GM04504 (cell line): ENCODE data around the gene NRXN3.
A peak's percentile ranks its signal among the peaks of the same experiment; 100 is the strongest.
"Not testable (repeated sequence)": the region's sequence is repeated elsewhere in the genome, so short reads cannot be mapped to it uniquely, and the experiment has no call there.

Experiments
- DNase-seq: peaks from one replicate; pipeline ENCODE4 v3.0.0-alpha.2; 2012; ENCODE audit warnings: low read depth

NRXN3 gene

DNA sequence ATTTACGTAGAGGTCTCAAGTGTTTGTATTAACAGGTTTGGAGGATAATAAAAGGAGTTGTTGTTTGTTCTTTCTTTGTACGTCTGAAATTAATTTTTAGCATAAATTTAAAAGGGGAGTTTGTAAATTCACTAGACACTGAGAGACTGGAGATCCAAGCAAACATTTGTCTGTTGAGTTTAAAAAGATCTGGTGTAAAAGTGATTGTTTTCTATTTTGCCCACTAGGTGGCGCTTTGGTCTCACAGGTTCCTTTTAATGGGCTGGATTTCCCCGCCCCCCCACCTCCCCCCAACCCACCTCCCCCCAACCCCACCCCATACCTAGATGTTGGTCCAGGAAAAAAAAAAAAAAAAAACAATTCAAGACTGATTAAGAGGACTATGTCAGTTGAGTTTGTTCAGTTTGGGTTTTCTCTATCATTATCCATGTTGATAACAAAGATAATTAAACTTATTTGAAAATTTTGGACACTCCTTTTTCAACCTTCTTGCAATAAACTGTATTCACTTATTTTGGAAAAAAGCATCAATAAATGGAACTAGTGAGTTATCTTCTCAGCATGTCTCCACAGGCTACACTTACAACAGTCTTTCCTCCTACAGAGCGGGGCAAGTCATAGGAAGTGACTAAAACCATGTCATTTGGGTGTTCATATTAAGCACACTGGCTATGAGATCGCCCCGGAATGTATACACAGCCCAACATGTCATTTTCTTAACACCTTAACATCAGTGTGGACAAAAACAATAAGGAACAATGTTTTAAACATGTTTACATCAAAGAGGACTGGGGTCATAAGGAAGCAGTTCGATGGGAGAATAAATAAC is 841.1 kb downstream of the NRXN3 start:
- peak; percentile 38 for DNase-seq

DNA sequence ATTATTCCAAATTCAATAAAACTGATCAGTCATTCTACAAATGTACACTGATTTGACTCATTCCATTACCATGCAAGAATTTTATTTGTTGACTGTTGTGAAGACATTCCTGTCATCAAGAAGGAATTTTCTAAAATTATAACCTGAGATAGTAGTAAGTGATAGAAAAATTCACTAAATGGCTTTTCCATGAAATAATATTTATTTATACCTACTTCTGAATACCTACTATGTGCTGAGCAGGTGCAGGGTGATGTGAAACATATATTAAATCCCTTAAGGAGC is 841.7 kb downstream of the NRXN3 start:
- no peak for DNase-seq

DNA sequence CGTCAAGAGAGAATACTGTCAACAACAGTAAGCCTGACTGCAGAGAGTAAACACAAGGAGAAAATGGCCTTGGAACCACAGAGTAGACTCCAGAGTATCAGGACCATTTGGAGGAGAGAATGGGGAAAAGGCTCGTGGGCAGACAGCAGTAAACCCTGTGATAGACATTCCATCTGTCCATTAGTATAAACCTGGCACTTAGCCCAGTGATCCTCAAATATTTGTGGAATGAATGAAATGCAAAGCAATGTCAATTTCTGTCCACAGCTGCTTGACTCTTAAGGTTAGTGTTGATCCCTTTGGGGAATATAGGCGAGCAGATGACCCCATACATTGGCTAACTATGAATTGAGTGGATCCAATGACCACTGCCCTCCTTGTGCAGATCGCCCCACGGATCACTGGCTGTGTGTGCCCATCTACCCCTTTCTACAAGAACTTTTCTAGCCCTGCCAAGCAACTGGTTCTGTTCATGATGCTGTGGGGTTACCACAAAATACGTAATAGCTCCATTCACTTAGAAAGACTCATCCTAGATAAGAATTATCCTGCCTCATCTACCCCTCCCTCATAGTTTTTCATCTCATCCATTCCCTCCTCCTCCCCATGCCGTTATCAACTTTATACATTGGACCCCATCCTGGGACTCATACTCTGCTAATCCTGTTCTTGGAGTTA is 846.8 kb downstream of the NRXN3 start:
- DNase-seq = peak; percentile 51

DNA sequence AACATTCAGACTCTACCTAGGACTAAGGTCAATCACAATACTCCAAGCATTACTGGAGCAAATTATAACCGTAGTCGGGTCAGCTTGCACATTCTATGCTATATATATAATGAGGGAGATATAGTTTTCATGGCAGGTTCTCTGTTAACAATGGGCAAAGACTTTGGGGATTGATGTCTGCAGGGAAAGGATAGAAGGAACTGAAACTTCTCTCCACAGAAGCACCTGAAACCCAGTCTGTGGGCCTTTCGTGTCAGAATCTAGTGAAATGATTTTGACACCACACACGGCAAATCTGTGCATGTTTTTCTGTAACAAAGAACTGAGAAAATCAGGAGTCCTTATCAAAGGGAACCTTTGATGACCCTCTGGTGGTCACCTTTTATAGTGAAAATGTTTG is 847.4 kb downstream of the NRXN3 start:
- DNase-seq = no peak

DNA sequence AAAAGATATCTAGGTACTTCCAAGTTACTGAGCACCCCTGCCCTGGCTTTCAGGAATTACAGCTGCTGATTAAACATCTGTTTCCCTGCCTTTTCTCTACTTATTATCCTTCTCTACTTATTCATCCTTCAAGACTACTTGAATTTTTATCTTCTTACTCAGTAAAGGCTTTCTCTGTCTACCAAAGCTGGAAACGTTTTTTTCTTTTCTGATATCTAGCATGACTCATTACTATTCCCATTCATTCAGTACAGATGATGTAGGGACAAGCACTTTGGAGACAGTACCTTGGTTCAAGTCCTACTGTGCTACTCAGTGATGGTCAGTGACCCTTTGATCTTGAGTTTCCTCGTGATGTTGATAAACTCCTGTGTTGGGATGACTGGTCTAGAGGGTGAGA is 848.7 kb downstream of the NRXN3 start:
- peak; percentile 7 for DNase-seq

DNA sequence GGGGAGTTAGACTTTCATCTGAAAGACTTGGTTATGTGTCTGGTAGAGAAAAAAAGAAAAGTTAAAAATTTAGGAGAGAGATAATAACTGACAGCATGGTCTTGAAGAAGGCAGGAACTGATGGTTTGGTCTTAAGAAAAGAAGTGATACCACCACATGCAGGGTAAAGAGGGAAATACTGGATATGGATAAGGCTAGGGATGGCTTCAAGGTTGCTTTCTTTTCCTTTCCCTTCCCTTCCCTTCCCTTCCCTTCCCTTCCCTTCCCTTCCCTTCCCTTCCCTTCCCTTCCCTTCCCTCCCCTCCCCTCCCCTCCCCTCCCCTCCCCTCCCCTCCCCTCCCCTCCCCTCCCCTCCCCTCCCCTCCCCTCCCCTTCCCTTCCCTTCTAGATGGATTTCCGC is 849.7 kb downstream of the NRXN3 start:
- DNase-seq = not testable (repeated sequence)

DNA sequence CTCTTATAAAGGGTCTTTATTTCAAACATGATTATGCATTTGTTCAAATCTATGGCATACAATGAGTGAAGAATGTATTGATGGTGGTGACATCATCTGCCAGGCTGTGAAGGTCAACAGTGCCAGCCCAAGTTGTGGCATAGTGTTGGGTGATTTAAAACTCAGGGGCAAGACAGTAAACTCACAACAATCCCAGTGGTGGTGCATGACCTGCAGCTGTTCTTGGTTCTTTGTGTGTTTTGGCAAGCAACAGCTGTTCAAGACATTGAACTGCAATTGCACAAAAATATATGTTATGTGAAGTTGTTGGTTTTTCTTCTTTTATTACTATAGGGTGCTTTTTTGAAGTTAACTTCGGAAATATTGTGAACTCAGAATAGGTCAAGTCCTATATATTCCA is 851.6 kb downstream of the NRXN3 start:
- no peak for DNase-seq

DNA sequence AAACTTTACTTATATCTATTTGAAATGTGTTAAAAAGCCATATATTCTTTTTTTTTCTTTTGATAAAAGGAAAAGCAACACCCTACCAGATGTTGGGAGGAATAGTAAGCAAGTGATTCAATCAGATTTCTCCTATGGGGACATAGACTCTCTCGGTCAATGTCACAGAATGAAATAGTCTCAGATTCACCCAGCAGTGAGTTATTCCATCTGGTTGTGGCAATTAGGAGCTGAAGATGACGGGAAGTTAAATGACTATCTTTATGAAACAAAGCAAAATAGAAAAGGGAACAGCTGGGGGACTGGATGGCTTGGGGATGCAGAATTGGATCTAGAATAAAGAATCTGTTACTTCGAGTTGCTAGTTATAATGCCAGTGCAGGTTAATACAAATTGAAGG is 857.0 kb downstream of the NRXN3 start:
- DNase-seq = no peak

DNA sequence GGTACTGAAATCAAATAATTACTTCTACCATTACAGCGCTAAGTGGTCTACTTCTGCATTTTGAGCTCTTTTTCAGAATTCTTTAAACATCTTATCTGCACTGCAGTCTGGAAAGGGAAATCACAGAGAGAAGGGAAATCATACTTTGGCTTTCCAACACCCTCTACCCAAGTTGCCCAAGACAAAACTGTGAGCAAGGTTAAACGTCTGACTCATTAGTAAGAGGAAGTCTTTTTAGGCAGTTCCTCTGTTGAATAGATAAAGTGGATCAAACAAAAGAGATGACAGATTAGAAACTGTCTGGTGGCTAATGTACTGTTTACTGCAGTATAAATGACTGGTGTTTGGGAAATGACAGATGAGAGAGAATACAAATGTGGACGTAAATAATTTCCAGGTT is 858.1 kb downstream of the NRXN3 start:
- no peak for DNase-seq

DNA sequence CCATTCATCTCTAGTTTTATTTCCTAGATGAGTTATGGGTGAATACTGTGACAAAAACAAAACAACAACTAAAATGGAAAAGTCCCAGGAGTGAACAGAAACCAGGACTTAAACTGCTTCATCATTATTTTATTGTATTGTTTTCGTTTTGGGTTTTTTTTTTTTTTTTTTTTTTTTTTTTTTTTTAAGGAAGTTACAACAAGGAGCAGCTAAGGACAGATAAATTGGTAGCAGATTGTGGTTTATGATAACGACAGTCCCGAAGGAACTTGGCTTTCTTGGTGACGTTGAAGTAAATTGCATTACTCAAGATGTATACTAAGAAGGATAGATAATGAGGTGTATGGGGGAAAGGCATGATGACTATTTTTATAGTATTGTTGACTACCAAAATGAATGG is 866.3 kb downstream of the NRXN3 start:
- no peak for DNase-seq

DNA sequence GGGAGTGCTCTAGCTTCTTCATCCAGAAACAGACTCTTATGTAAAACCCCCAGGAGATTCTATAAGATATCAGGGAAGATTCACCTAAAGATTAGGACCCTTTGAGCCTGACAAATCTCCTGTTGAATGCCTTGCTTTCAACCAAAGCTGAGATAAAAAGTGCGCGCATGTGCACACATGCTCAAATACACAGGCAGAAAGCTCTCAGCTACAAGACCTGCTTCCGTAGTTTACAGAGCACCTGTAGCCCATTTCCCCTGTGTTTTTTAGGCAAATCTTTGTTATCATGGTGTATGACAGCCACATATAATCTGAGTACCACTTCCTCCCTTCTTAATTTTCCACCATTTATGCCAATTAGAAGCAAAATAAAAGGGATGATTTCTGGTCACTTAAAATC is 866.9 kb downstream of the NRXN3 start:
- no peak for DNase-seq

DNA sequence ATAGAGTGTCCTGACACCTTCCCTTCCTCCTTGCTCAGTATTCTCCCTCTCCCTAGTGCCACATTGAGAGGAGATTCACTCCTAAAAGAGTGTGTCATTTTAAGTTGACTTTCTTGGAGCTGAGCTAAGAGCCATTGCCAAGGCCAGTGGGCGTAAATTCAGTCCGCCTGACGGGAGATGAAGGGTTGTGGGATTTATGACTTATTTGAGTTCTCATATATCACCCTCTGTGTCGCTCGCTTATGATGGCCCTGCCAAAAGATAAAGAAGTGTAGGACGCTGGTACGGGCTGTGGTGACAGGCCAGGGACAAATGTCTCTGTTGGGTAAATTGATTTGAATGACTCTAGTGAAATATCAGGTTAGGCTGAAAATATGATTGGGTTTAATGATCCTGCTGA is 867.4 kb downstream of the NRXN3 start:
- no peak for DNase-seq

DNA sequence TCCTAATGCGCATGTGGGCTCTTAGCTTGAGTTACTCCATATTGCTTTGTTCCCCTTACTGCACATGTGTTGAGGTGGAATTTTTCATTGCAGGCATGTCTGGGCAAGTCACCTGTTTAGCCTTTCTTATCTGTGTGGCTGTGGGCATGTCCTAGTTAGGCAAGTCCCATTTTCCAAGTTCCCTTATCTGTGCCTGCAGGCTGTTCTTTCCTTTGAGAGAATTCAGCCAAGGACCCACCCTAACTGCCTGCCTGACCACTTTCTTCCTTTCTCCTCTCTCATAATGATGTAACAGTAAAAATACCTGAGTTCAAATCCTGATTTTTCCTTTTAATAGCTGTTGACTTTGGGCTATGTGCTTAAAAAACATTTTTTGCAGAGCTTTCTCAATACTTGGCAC is 870.6 kb downstream of the NRXN3 start:
- no peak for DNase-seq

DNA sequence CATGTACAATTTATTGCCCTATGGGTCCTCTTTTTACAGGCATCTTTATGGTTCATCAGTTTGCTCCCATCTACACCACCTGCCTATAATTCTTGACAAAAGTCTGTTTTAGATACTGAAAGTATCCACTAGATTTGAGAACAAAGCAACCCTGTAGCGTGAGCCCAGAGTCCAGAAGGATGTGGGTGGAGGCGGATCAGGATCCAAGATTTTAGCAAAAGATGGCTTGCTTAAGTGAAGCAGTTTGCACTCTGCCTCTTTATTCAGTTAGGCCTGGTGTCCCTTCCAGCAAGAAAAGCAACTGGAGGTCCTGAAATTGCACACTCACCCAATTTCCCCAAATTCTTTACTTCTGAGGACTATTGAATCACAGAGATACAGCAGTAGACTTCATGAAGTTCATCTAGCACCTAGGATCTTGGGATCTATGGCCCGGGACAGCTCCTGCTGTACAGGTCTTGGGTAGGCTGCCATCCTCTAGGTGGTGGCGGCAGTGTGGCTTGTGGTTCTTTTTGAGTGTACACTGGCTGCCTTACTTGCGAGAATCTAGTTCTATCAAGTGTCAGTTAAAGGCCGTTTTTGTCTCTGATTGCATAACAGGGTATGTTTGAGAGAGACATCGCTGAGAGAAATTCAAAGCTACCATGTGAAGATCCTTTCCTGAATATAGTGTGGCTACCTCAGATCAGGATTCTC is 873.2 kb downstream of the NRXN3 start:
- DNase-seq = no peak

DNA sequence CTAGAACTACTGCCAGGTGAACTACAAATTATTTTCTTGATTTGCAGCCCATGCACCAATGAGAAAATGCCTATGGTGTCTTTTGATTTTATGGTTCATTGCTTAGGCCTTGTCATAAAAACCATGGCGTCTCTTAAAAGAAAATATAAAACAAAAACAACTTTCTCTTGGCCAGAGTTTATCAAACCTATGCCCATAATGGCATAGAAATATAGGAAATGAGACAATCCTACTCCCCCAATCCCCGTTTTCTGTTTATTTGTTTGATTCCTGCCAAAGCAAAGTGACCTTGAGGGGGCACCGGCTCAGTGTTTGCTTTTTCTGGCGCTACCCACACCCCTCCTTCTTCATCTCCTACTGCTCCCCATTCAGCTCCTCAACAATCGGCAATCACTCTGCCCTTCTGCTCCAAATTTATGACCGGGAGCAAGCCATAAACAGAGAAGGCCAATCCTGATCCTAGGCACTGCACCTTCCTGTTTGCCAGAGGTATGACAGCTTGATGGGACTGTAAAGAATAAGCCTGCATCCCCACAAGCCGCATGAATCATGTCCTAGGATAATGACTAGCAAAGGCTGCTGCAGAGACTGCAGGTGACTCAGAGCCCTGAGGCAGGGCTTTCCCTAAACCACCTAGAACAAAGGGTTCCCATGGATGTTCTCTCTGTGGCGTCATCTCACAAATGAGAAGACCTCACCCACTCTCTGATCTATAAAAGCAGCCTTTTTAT is 874.9 kb downstream of the NRXN3 start:
- peak; percentile 71 for DNase-seq

DNA sequence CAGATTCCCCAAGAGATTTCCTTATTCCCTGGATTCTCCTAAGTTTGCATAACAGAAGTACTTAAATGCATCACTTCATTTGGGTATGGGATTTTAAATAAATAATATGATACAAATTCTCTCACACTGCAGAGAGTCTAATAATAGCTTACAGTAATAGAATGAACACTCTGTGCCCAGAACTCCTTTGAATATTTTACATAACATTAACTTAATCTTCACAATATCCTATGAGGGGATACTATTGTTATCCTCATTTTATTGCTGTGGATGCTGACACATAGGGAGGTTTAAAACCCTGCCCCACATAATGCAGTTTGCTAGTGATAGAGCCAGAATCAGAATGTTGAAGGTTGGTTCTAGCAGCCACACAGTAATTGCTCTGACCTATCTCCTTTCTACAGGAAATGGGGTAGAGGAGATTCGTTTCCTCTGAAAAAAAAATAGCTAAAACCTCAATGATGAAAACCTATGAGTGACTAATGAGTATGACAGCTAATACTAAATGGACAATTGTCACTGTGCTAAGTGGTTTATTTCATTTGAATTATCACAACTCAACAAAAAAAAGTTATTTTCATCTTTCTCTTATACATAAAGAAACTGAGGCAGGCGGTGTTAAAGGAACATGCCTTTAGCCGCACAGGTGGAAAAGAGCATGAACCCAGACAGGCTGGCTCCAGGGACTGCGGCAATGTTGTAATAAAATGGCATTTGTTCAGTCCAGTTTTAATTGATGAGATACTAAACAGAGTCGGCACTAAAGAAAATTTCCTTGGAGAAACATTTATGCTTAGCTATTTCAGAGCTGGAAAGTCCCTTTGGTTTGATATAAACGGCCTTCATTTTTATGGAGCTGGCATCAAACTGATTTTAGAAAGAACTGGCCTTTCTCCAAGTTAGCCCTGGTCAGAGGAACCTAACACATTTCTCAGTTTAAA is 880.9 kb downstream of the NRXN3 start:
- DNase-seq = no peak

DNA sequence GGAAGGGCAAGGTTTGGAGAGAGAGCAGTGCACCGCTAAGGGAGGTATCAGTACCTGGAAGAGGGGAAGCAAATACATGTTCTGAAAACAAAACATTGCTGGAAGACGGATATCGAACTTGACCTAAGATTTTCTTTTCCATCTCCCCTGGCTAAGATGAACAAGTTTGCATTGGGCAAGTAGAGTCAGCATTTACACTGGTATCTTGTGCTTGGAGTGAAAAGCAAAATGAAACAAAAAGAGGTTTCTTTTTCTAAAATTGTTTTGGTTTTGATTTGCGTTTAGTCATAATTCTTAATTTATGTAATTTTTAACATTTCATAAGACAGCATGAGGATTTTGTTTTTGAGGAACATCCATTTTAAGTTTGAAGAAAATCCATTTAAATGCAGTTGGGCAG is 881.6 kb downstream of the NRXN3 start:
- no peak for DNase-seq

DNA sequence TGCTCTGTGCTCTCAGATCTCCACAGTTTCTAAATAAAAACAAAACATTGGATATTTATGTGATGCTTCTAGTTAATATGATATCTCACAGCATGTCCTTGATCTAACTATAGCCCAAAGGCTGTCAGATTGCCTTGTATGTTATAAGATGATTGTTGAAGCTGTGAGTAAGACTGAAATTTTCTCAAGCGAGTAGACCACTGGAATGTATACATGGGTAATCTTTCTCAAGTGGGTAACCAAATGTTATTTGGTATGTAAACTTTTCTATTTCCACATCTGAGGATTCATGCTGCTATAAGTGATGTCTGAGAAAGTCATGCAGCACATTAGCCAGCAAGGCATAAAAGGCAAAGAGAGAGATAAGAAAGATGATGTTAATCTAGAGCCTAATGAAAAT is 886.7 kb downstream of the NRXN3 start:
- DNase-seq = peak; percentile 4

DNA sequence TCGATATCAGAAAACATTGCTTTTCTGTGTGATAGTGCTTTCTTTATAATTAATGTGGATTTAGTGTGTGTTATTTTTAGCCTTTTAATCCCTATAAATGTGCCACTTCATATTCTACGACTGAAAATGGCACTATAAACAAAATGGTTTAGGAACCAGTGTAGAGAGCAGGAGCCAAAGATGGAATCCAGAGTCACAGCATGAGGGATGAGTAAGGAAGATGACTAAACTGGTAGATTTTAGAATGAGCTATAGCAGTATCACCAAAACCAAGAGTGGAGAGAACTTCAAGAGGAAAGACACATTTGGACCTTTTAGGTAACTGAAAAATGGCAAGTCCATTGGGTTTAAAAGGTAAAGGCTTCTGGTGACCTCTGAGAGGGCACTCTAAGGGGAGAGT is 887.2 kb downstream of the NRXN3 start:
- no peak for DNase-seq

DNA sequence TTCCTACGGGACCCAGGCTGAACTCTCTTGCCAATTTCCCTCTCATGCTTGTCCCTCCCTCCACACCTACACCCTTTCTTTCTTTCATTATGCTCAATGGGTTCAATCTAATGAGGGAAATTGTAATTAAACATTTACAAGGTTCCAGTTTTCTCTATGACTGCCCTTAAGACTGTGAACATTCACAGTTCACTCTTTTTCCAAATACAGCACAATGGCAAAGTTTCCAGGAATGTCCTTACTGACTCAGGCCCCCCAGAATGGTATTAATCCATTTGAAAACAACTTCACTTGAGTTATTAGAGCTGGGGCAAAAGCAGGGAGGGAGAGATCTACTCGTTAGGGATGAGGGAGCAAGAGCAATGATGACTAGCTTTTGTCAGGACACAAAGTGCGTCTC is 892.1 kb downstream of the NRXN3 start:
- DNase-seq = no peak

DNA sequence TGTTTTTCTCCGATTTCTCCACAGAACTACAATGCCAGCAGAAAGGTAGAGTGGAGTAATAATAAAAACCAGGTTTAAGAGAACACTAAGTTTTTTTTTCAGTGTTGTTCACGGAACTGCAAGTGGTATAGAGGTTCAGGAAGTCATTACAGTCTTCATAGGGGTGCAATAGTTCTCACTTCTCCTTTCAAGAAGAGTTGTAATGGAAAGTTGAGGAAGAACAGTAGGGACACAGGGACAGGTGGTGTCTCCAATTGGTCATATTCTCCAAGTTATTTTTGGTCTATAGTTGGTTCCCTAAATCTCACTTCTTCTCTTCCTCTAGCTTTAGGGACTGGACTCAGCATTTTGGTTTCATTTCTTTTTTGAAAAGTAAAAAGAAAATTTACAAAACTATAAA is 894.0 kb downstream of the NRXN3 start:
- DNase-seq = no peak

DNA sequence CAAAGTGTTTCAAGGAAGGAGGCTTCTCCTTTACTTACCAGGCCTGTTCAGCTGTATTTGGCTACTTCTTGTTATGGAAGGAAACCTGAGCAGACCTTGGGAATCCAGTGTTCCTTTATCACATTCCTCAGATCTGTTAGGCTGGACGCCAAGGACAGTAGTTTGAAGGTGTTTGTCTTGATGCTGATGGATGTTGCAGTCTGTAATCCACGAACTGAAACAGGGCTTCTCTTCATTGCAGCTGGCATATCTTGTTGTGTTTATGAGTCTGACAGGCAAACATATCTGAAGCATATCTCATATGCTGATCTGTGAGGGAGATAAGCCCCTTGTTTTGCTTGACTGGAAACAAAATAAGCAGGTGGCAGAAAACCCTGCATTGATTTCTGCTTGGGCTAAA is 904.3 kb downstream of the NRXN3 start:
- no peak for DNase-seq
